HG03280 (cell line): ENCODE measurements around the gene SETD2.

Experiments used
- ATAC-seq: cut with Tn5 transposase; IDR thresholded peaks from one replicate; pipeline ENCODE4 v1.9.1; 2021; ENCODE audit warnings: mild to moderate bottlenecking, moderate library complexity; ENCODE audit not compliant: unreplicated experiment

Gene SETD2

DNA sequence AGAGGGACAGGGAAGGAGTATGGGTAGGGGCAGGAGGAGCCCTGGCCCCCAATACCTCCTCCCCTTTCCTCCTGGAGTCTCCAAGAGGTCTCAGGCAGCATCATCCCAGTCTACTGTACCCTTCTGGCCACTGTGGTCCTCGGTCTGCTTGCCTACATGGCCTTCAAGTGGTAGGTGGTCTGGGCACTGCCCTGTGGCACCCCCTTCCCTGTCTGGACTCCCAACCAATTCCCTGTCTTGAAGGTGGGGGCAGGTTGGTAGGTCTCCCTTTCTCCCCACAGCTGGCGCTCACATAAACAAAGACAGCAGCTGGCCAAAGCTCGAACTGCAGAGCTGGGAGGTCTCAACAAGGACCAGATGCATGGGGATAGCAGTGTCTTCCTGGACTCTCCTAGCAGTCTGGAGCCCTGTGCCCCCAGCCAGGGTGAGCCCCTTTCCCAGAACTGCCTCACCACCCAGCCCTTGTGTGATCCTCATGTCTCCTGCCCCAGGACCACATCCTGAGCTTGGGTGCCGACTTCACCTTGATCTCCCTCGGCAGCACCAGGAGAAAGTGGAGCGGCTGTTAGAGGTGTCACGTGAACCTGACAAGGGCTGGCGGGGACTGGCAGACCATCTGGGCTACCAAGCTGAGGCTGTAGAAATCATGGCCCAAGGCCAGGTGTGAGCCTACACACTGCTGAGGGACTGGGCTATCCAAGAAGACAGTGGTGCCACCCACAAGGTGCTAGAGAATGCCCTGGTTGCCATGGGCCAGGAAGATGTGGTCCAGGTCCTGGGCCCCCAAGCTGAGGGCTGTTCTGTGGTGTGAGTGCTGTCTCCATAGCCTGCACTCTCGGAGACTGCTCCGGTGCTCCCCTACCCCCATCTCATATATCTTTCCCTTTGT, 151.3 kb downstream of the SETD2 start:
- no peak for ATAC-seq

DNA sequence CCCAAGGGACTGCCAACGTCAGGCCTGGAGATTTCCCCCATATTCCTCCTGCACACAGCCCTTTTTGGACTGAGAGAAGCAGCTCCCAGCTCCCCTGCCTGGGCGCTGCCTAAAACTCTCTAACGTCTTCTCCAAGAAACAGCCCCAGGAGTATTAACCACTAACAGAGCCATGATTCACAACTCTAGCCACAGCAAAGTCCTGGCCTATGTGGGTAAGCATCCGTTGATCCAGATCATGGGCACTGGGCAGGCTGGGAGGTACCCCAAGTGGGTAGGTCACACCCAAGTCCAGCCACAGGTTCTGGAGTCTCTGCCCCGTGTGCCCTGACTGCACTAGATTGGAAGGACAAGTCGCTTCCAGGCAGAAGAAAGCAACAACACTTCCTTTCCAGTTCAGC, 152.5 kb downstream of the SETD2 start:
- no peak for ATAC-seq

GRCh38 chr3:47010910-47011309, 153.0 kb downstream of the SETD2 start:
- ATAC-seq: no peak

DNA sequence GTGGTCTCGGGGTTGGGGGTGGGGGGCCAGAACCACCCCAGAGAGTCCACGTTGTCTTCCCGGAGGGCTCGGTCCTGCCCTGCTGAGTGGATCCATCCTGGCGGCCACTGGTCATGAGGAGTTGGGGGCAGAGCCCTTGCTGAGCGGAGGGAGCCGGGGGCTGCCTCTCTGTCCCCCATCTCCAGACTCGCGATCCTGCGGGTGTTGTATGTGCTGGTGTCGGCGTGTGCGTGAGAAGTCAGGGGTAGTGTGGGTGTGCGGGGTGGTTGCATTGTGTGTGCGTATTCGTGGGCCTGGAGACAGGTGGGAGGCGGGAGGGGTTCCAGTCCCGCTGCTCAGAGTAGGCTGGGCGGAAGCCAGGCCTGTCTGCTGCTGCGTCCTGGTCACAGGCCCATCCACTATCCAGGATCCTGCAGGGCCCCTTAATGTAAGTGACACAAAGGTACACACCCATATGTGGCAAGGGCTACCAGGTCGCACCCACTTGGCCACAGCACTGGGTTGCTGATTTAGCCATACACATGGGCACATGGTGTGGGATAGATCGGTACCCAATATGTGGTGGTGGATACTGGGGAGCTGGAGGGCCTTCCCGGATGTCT, 153.7 kb downstream of the SETD2 start:
- no peak for ATAC-seq

DNA sequence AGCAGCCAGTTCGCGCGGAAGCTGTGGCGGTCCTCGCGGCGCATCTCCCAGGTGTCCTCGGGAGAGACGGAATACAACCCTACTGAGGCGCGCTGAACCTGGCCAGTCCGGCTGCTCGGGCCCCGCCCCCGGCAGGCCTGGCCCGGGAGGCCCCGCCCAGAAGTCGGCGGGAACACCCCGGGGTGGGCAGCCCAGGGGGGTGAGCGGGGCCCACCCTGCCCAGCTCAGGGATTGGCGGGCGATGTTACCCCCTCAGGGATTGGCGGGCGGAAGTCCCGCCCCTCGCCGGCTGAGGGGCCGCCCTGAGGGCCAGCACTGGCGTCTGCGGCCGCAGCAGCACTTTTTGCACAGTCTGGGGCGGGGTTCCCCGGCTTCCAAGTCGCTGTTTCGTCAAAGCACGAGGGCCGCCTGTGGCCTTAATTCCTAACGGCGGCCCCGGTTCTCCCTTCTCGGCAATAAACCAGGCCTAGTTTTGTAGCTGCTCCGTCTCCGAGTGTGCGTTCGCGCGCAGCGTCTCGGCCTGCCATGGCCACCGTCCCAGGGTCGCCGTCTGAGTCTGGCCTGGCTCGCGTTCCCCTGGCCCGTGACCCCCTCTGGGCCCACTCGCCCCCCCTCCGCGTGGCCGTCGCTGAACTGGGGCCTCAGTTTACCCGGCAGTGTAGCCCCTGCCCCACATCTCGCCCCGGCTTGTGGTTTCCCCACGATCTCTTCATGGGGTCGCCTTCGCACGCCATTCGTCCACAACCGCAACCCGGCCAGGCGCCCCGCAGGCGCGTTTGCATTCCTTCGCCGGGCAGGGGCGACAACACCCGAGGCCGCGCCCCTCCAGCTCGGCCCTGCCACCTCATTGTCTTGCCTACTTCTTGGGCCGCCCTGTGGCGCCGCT, 154.4 kb downstream of the SETD2 start:
- ATAC-seq: no peak

DNA sequence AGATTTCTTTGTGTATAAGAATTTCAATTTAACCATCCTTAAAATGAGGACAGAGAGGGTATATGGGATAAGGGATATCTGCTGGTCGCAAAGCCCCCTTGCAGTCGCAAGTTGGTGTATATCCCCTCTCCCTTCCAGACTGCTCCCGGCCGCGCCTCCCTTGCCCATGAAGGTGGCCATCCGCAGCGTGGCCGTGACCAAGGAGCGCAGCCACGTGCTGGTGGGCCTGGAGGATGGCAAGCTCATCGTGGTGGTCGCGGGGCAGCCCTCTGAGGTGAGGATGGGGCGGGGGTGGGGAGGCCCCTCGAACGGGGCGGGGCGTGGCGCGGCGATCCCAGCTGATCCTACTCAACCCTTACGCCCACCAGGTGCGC, 155.1 kb downstream of the SETD2 start:
- no peak for ATAC-seq

DNA sequence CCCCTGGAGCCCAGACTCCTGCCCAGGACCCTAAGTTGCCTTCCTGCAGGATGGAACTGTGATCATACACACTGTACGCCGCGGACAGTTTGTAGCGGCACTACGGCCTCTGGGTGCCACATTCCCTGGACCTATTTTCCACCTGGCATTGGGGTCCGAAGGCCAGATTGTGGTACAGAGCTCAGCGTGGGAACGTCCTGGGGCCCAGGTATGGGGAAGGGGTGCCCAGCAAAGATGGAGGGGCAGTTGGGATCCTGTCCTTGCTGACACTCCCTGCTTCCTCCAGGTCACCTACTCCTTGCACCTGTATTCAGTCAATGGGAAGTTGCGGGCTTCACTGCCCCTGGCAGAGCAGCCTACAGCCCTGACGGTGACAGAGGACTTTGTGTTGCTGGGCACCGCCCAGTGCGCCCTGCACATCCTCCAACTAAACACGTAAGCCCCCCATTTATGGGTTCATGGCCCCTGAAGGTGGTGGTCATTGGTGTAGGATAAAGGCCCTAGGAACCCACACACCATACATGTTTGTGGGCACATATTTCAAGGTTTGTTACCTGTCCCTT, 155.6 kb downstream of the SETD2 start:
- no peak for ATAC-seq

- ATAC-seq: no peak
Measured at GRCh38 chr3:47007482-47008233, 156.3 kb downstream of the SETD2 start.

DNA sequence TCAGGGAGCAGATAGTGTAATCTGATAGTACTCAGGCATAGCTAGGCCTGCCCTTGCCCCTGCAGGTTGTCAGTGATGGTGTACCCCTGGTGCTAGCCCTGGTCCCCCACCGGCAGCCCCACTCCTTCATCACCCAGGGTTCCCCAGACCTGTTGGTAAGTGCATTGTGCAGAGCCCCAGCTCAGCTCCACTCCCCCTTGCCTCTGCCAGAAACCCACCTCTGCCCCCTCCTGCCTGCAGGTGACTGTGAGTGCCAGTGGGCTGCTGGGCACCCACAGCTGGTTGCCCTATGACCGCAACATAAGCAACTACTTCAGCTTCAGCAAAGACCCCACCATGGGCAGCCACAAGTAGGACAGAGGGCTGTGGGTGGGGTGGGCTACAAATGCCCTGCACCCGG, 156.9 kb downstream of the SETD2 start:
- ATAC-seq: no peak

DNA sequence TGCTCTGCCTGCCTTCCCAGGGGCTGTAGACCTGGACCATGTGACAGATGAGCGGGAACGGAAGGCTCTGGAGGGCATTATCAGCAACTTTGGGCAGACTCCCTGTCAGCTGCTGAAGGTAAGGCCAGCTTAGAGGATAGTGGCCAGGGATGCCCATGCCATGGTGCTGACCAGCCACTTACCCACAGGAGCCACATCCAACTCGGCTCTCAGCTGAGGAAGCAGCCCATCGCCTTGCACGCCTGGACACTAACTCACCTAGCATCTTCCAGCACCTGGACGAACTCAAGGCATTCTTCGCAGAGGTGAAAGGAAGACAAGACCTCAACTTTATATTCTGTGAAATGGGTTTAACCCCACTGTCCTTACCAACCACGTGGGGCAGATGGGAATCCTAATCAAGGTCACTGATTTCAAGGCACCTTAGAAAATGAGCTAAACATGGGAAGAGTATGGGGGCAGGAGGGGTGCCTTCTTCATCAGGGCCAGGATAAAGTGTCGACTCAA, 157.7 kb downstream of the SETD2 start:
- ATAC-seq: no peak

DNA sequence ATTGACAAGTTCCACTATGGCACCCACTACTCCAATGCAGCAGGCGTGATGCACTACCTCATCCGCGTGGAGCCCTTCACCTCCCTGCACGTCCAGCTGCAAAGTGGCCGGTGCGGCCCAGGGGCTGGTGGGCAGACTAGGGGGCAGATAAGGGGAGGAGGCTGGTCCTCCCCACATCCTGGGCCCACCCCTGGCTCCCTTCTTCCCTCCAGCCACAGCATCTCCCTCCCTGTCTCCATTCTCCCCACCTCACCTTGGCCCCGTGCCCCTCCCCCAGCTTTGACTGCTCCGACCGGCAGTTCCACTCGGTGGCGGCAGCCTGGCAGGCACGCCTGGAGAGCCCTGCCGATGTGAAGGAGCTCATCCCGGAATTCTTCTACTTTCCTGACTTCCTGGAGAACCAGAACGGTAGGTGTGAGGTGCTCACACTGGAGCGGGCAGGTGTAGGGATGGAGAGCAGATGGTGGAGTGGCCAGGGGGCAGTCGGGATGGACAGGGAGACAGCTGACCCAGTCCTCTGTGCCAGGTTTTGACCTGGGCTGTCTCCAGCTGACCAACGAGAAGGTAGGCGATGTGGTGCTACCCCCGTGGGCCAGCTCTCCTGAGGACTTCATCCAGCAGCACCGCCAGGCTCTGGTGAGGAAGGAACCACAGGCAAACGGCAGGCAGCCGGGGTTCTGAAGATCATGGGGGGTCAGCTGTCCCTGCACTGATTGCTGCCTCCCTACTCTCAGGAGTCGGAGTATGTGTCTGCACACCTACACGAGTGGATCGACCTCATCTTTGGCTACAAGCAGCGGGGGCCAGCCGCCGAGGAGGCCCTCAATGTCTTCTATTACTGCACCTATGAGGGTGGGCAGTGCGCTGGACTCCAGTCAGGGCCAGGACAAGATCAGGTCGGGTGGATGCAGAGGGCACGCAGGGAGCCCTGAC, 158.4 kb downstream of the SETD2 start:
- ATAC-seq: no peak

GRCh38 chr3:47004369-47005211, 159.3 kb downstream of the SETD2 start:
- ATAC-seq: no peak

DNA sequence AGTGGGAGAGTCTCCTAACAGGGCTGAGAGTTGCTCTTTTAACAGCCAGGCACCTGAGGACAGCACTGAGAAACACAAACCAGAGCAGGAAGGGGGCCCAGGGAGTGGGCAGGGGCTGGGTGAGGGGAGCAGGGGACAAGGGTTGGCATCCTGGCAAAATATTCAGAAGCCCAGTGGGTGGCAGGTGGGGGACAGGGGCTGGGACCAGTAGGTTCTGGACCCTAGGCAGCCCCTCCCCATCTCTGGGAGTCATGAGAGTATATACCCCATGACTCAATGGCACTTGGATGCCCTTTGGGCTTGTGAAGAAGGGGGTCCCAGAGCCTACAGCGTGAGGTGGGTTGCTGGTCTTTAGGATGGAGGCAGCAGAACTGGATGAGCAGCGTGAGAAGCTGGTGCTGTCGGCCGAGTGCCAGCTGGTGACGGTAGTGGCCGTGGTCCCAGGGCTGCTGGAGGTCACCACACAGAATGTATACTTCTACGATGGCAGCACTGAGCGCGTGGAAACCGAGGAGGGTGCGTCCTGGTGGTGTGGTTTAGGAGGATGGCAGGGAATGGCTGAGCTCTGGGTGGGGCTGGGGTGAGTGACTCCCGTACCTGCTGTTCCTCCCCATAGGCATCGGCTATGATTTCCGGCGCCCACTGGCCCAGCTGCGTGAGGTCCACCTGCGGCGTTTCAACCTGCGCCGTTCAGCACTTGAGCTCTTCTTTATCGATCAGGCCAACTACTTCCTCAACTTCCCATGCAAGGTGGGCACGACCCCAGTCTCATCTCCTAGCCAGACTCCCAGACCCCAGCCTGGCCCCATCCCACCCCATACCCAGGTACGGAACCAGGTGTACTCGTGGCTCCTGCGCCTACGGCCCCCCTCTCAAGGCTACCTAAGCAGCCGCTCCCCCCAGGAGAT, 160.2 kb downstream of the SETD2 start:
- ATAC-seq: no peak

- ATAC-seq: no peak
Measured at GRCh38 chr3:47003056-47003410, 160.9 kb downstream of the SETD2 start.

- no peak for ATAC-seq
Measured at GRCh38 chr3:47002171-47003055, 161.5 kb downstream of the SETD2 start.

GRCh38 chr3:47001731-47002170, 162.2 kb downstream of the SETD2 start:
- no peak for ATAC-seq
